OCI-LY1 (cell line): ENCODE measurements around the gene SNTG2.
"Not testable (repeated sequence)": the region's sequence is repeated elsewhere in the genome, so short reads cannot be mapped to it uniquely, and the experiment has no call there.

Source experiments
- H2AFZ ChIP-seq: fragments of 200-600 bp; sonication (generic), shearing (Covaris generic); 2 replicates; pipeline ENCODE4 v1.6.0; 2014; ENCODE audit warnings: antibody characterized with exemption, mild to moderate bottlenecking, low read length
- H3F3A ChIP-seq: fragments of 200-600 bp; sonication (generic), shearing (Covaris generic); 2 replicates; pipeline ENCODE4 v1.6.0; 2014; ENCODE audit warnings: mild to moderate bottlenecking, antibody characterized with exemption, low read length, moderate library complexity; ENCODE audit not compliant: insufficient read depth
- H3K27ac ChIP-seq: fragments of 200-600 bp; sonication (generic); 2 replicates; pipeline ENCODE4 v1.5.1; 2014; ENCODE audit warnings: low read length, mixed run types, mild to moderate bottlenecking, low read depth; ENCODE audit not compliant: poor library complexity, severe bottlenecking
- H3K27me3 ChIP-seq: fragments of 200-600 bp; sonication (generic); 2 replicates; pipeline ENCODE4 v1.6.0; 2014; ENCODE audit warnings: antibody characterized with exemption, mild to moderate bottlenecking, low read length, moderate library complexity; ENCODE audit not compliant: insufficient read depth
- H3K36me3 ChIP-seq: fragments of 200-600 bp; sonication (generic); 2 replicates; pipeline ENCODE4 v1.6.1; 2014; ENCODE audit warnings: mild to moderate bottlenecking, antibody characterized with exemption, low read length, moderate library complexity, mixed read lengths; ENCODE audit not compliant: insufficient read depth
- H3K4me1 ChIP-seq: fragments of 200-600 bp; sonication (generic); 2 replicates; pipeline ENCODE4 v1.5.1; 2014; ENCODE audit warnings: mild to moderate bottlenecking, low read length, moderate library complexity; ENCODE audit not compliant: insufficient read depth, severe bottlenecking
- H3K4me2 ChIP-seq: fragments of 200-600 bp; sonication (generic), shearing (Covaris generic); 2 replicates; pipeline ENCODE4 v1.6.1; 2014; ENCODE audit warnings: low read length
- H3K4me3 ChIP-seq: fragments of 200-600 bp; sonication (generic); 2 replicates; pipeline ENCODE4 v1.5.1; 2014; ENCODE audit warnings: low read length, low read depth, mild to moderate bottlenecking, mixed read lengths; ENCODE audit not compliant: poor library complexity, severe bottlenecking
- H3K79me2 ChIP-seq: fragments of 200-600 bp; shearing (Covaris generic); 2 replicates; pipeline ENCODE4 v1.6.1; 2016; ENCODE audit warnings: mixed run types, low read length, mixed read lengths; ENCODE audit not compliant: insufficient read depth
- H3K9ac ChIP-seq: fragments of 200-600 bp; sonication (generic), shearing (Covaris generic); 2 replicates; pipeline ENCODE4 v1.6.1; 2014; ENCODE audit warnings: mild to moderate bottlenecking, low read length, mixed read lengths
- H3K9me2 ChIP-seq: fragments of 200-600 bp; sonication (generic), shearing (Covaris generic); 2 replicates; pipeline ENCODE4 v1.6.1; 2014; ENCODE audit warnings: low read depth, mild to moderate bottlenecking, low read length, mixed read lengths
- H3K9me3 ChIP-seq: fragments of 200-600 bp; shearing (Covaris generic); 2 replicates; pipeline ENCODE4 v1.6.1; 2014; ENCODE audit warnings: low read length, mixed read lengths
- H4K20me1 ChIP-seq: fragments of 200-600 bp; sonication (generic), shearing (Covaris generic); 2 replicates; pipeline ENCODE4 v1.6.0; 2016; ENCODE audit warnings: mild to moderate bottlenecking, low read length; ENCODE audit not compliant: insufficient read depth
- CTCF ChIP-seq: fragments of 200-600 bp; sonication (generic), shearing (Covaris generic); IDR thresholded peaks from 2 replicates; pipeline ENCODE4 v1.5.1; 2017; ENCODE audit warnings: mild to moderate bottlenecking, antibody characterized with exemption, low read length, moderate library complexity, mixed read lengths
- EZH2 ChIP-seq: fragments of 200-600 bp; sonication (generic), shearing (Covaris generic); IDR thresholded peaks from 2 replicates; pipeline ENCODE4 v1.8.0; 2017; ENCODE audit warnings: borderline replicate concordance, mixed run types, mild to moderate bottlenecking, antibody characterized with exemption, low read length, moderate library complexity, mixed read lengths

The SNTG2 gene

GRCh38 chr2:1088940-1089339 lies 138.3 kb downstream of the SNTG2 start:
- Histone ChIP-seq H3K9me3 (no peaks in the 10 kb centered on the region), H3K27me3 (peaks cover 5% of the 10 kb centered on the region; the same call in 1 of the 2 replicates), H3K9me2 (no peaks in the 10 kb centered on the region), H3K9ac (no peak overlapping the region), H2AFZ (no peak overlapping the region), H3K4me1 (no peaks in the 10 kb centered on the region), H3K79me2 (no peaks in the 10 kb centered on the region), H3K4me3 (no peak overlapping the region), H4K20me1 (no peaks in the 10 kb centered on the region), H3K4me2 (no peak overlapping the region), H3F3A (no peaks in the 10 kb centered on the region), H3K36me3 (no peaks in the 10 kb centered on the region), H3K27ac (no peak overlapping the region)
- no peak for TF ChIP-seq CTCF
- no peak for TF ChIP-seq EZH2

- H3K36me3 ChIP-seq = no peaks in the 10 kb centered on the region
- peaks cover 5% of the 10 kb centered on the region; the same call in 1 of the 2 replicates for H3K27me3 ChIP-seq
- no peak overlapping the region for H2AFZ ChIP-seq
- no peak overlapping the region for H3K4me3 ChIP-seq
- no peaks in the 10 kb centered on the region for H3K9me3 ChIP-seq
- no peak overlapping the region for H3K4me2 ChIP-seq
- H3F3A ChIP-seq = no peaks in the 10 kb centered on the region
- no peaks in the 10 kb centered on the region for H3K4me1 ChIP-seq
- no peak overlapping the region for H3K9ac ChIP-seq
- no peaks in the 10 kb centered on the region for H3K9me2 ChIP-seq
- H3K27ac ChIP-seq = no peak overlapping the region
- no peaks in the 10 kb centered on the region for H3K79me2 ChIP-seq
- H4K20me1 ChIP-seq = no peaks in the 10 kb centered on the region
- TF ChIP-seq EZH2 = no peak
- no peak for TF ChIP-seq CTCF
These were observed 141.4 kb downstream of the SNTG2 start for GRCh38 chr2:1091895-1092585.

GRCh38 chr2:1093668-1094067 lies 143.0 kb downstream of the SNTG2 start:
- H3F3A ChIP-seq, H3K27me3 ChIP-seq, H3K79me2 ChIP-seq, H3K9me3 ChIP-seq, H3K9me2 ChIP-seq, H3K36me3 ChIP-seq, H3K9ac ChIP-seq, H3K27ac ChIP-seq, H3K4me3 ChIP-seq, H3K4me1 ChIP-seq, H4K20me1 ChIP-seq, H3K4me2 ChIP-seq, H2AFZ ChIP-seq: not testable (repeated sequence)

DNA sequence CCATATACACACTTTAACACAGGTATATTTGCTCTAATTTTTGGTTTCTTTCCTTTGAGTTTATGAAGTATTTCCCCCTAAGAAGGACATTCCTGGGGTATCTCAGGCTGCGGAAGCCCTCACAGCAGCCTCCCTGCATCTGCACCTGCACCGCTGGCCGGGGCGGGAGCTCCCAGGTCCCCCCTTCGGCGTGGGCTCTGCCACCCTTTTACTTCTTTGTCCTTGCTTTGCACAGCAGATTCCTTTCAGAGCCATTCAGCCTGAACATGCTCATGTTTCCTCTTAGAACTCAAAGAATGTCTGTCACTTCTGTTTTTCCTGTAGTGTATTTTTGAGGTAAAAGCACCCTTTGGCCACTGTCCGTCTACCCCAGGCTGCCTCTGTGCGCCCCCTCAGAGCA lies 146.5 kb downstream of the SNTG2 start:
- no peaks in the 10 kb centered on the region for H3K9me3 ChIP-seq
- no peak overlapping the region for H2AFZ ChIP-seq
- H3K79me2 ChIP-seq = no peaks in the 10 kb centered on the region
- H3F3A ChIP-seq = no peaks in the 10 kb centered on the region
- no peak overlapping the region for H3K4me3 ChIP-seq
- no peak for TF ChIP-seq EZH2
- H3K27ac ChIP-seq = no peak overlapping the region
- H3K27me3 ChIP-seq = no peaks in the 10 kb centered on the region
- H3K4me1 ChIP-seq = no peaks in the 10 kb centered on the region
- H4K20me1 ChIP-seq = no peaks in the 10 kb centered on the region
- no peak overlapping the region for H3K4me2 ChIP-seq
- no peaks in the 10 kb centered on the region for H3K9me2 ChIP-seq
- no peak overlapping the region for H3K9ac ChIP-seq
- no peaks in the 10 kb centered on the region for H3K36me3 ChIP-seq
